ENCODE data around the gene TOP2A.

GRCh38 chr17:40443196-40443987 is 25.7 kb upstream of the TOP2A start, which contains the start of gene IGFBP4:
- TF ChIP-seq, protein P1, sequence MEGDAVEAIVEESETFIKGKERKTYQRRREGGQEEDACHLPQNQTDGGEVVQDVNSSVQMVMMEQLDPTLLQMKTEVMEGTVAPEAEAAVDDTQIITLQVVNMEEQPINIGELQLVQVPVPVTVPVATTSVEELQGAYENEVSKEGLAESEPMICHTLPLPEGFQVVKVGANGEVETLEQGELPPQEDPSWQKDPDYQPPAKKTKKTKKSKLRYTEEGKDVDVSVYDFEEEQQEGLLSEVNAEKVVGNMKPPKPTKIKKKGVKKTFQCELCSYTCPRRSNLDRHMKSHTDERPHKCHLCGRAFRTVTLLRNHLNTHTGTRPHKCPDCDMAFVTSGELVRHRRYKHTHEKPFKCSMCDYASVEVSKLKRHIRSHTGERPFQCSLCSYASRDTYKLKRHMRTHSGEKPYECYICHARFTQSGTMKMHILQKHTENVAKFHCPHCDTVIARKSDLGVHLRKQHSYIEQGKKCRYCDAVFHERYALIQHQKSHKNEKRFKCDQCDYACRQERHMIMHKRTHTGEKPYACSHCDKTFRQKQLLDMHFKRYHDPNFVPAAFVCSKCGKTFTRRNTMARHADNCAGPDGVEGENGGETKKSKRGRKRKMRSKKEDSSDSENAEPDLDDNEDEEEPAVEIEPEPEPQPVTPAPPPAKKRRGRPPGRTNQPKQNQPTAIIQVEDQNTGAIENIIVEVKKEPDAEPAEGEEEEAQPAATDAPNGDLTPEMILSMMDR (conservative IDR thresholded peaks at IDR 0.05 in 1 of 2, IDR thresholded peaks at IDR 0.05 in 1 of 2; ENCODE audit: extremely low read depth in 1 of 2, insufficient read depth in 1 of 2, low read depth in 1 of 2, low read length in 2 of 2) = peak; percentile 41 to 68
- TF ChIP-seq EZH2 (IDR thresholded peaks at IDR 0.05; ENCODE audit: borderline replicate concordance, low read length) = no peak
